Spleen (tissue), 11 donors: ENCODE measurements around the gene SLC22A4. TPM values are rescaled to one million over a fixed set of nuclear protein-coding genes. Genes with fewer than 3 reads are reported as not detected.

Experiments
- DNase-seq: peaks from one replicate; pipeline ENCODE4 v3.0.0-alpha.2; 2020
- H3K27ac ChIP-seq, 8 donors: fragments of 200-600 bp; sonication (generic) in 7 of 8; 1 replicate in 4 of 8; 2 replicates in 4 of 8; pipeline versions ENCODE4 v1.5.0 to v1.8.0; 2016 to 2021; ENCODE audit warnings: inconsistent platforms in 4 of 8, mild to moderate bottlenecking in 4 of 8, moderate library complexity in 1 of 8
- H3K27me3 ChIP-seq, 7 donors: fragments of 200-600 bp; sonication (generic) in 6 of 7; replicated peaks in 1 of 7; 1 replicate in 4 of 7; 2 replicates in 3 of 7; pipeline versions ENCODE4 v1.5.0 to v1.8.0; 2016 to 2021; ENCODE audit warnings: inconsistent platforms in 3 of 7, mild to moderate bottlenecking in 1 of 7
- H3K36me3 ChIP-seq, 6 donors: fragments of 200-600 bp; sonication (generic) in 5 of 6; 1 replicate in 4 of 6; 2 replicates in 2 of 6; pipeline versions ENCODE4 v1.5.0 to v1.8.0; 2016 to 2021; ENCODE audit warnings: inconsistent platforms in 2 of 6
- H3K4me1 ChIP-seq, 6 donors: fragments of 200-600 bp; sonication (generic) in 5 of 6; 1 replicate in 3 of 6; 2 replicates in 3 of 6; pipeline versions ENCODE4 v1.5.0 to v1.8.0; 2016 to 2021; ENCODE audit warnings: inconsistent platforms in 3 of 6
- H3K4me3 ChIP-seq, 8 donors: fragments of 200-600 bp; sonication (generic) in 7 of 8; 1 replicate in 4 of 8; 2 replicates in 4 of 8; pipeline versions ENCODE4 v1.5.0 to v1.8.0; 2016 to 2021; ENCODE audit warnings: inconsistent platforms in 4 of 8, mild to moderate bottlenecking in 4 of 8, moderate library complexity in 2 of 8
- H3K9me3 ChIP-seq, 8 donors: fragments of 200-600 bp; sonication (generic) in 7 of 8; 1 replicate in 4 of 8; 2 replicates in 4 of 8; pipeline versions ENCODE4 v1.5.0 to v1.8.0; 2016 to 2021; ENCODE audit warnings: inconsistent platforms in 4 of 8
- POLR2A ChIP-seq, 3 donors: fragments of 450-650 bp; IDR thresholded peaks; one replicate each; pipeline ENCODE4 v1.5.1; 2017; ENCODE audit warnings: antibody characterized with exemption in 3 of 3, mild to moderate bottlenecking in 1 of 3
- POLR2AphosphoS5 ChIP-seq, 3 donors: sonication (generic); formaldehyde crosslinking; IDR thresholded peaks; one replicate each; pipeline ENCODE4 v1.5.1; 2017; ENCODE audit warnings: antibody characterized with exemption in 3 of 3
- whole genome bisulfite sequencing, 5 donors: extraction: QIAGEN DNeasy Blood & Tissue Kit in 3 of 5; methylation state at CpG; one replicate each; pipeline versions ENCODE4 v1.1.5 to v1.1.7; 2013 to 2018; 5-methylcytosine and 5-hydroxymethylcytosine counted together
- intact Hi-C: fragments of 100-400 bp; cut with DNase I; formaldehyde crosslinking; loops from one replicate; pipeline ENCODE4 v1.15.0; 2023; ENCODE audit warnings: low total_unique reads
- polyA plus RNA-seq, 3 donors: library from polyadenylated mRNA; stranded (reverse); fragments of 200-250 nt; gene quantifications; one replicate each; pipeline ENCODE4 v1.2.1, GENCODE V29; 2013
- total RNA-seq, 7 donors: library from RNA; depleted of rRNA in 3 of 7; stranded (reverse); fragments of >200 nt in 3 of 7; fragmentation: NEBNext Ultra II Directional in 4 of 7; extraction: Animal tissue kit (Norgen Biotek cat#: 25700) in 4 of 7; gene quantifications; one replicate each; pipeline versions ENCODE4 v1.1.0 to v1.2.1, GENCODE V29; 2016 to 2021
- TF ChIP-seq, protein P1 (sequence below), 11 experiments: fragments of 200-600 bp in 7 of 11; fragments of 450-650 bp in 4 of 11; sonication (generic) in 4 of 11; IDR thresholded peaks in 8 of 11; conservative IDR thresholded peaks in 3 of 11; 1 replicate in 7 of 11; 2 replicates in 4 of 11; pipeline versions ENCODE4 v1.4.0 to v1.8.0; 2016 to 2021; ENCODE audit warnings: antibody characterized with exemption in 11 of 11, inconsistent platforms in 4 of 11, mild to moderate bottlenecking in 1 of 11
- donor health status: healthy with polysubstance abuse.
- donor health status: DM: no; HTN: no; CAD: no; lungs with moderate emphysema.
- donor health status: DM: no; HTN: no; CAD: no.
- donor health status: Bipolar disorder and iron deficiency.
- donor health status: healthy.
- donor health status: DM: no; HTN: no; CAD: no.
- donor health status: DM: yes; HTN: yes; CAD: no.

Gene SLC22A4
- total and polyA plus RNA-seq, 10 donors, result 0.47 to 25.1 (median 8.5) TPM

GRCh38 chr5:132310141-132310834 is 16.1 kb downstream of the SLC22A4 start:
- intact Hi-C loops, result no loop called here

GRCh38 chr5:132313366-132313765 is 19.2 kb downstream of the SLC22A4 start:
- WGBS, 5 donors, result 80 to 96% (median 85%) methylated on average over 4 of the region's 4 CpGs
- H3K27ac ChIP-seq, result no peak overlapping the region

More at GRCh38 chr5:132310141-132310834, 16.1 kb downstream of the SLC22A4 start:
- Histone ChIP-seq H3K27me3 (no peaks in the 10 kb centered on the region), H3K36me3 (peaks cover 0 to 35% (median 0%) of the 10 kb centered on the region in 6 donors), H3K27ac (peak overlapping the region in 7 of 8 donors; percentile 0 to 69 (median 51)), H3K4me1 (peaks cover 0 to 24% (median 5%) of the 10 kb centered on the region in 6 donors), H3K4me3 (no peak overlapping the region), H3K9me3 (peaks cover 5 to 8% (median 8%) of the 10 kb centered on the region in 8 donors)
- 62 to 73% (median 71%) methylated on average over 11 of the region's 11 CpGs for WGBS, 5 donors
- DNase-seq, result no peak
- peak in 2 of 3 donors; percentile 60 to 61 for TF ChIP-seq POLR2AphosphoS5 (IDR thresholded peaks at IDR 0.05)
- TF ChIP-seq, protein P1, sequence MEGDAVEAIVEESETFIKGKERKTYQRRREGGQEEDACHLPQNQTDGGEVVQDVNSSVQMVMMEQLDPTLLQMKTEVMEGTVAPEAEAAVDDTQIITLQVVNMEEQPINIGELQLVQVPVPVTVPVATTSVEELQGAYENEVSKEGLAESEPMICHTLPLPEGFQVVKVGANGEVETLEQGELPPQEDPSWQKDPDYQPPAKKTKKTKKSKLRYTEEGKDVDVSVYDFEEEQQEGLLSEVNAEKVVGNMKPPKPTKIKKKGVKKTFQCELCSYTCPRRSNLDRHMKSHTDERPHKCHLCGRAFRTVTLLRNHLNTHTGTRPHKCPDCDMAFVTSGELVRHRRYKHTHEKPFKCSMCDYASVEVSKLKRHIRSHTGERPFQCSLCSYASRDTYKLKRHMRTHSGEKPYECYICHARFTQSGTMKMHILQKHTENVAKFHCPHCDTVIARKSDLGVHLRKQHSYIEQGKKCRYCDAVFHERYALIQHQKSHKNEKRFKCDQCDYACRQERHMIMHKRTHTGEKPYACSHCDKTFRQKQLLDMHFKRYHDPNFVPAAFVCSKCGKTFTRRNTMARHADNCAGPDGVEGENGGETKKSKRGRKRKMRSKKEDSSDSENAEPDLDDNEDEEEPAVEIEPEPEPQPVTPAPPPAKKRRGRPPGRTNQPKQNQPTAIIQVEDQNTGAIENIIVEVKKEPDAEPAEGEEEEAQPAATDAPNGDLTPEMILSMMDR (IDR thresholded peaks at IDR 0.05 in 8 of 11, conservative IDR thresholded peaks at IDR 0.05 in 3 of 11), result no peak

DNA sequence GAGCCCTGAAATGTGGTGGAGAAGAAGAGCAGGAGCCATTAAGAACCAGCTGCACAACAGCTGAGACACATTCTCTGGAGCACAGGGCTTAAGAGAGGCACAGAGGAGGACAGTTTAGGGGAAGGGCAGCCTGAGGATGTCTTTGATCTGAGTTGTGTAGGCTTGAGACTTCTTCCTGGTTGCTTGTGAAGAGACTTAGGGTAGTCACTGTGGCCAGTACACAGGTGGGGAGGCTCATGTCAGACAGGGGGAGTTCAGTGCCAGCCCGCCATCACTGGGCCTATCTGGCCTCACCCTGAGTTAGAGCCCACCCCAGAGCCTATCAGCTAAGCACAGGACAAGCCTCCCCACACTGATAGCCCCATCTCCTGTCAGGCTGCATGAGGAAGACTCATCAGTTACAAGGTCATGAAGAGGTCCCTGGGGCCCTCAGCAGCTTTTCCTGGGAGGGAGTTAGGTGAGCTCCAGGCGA is 19.8 kb downstream of the SLC22A4 start:
- TF ChIP-seq, protein P1 (IDR thresholded peaks at IDR 0.05 in 8 of 11, conservative IDR thresholded peaks at IDR 0.05 in 3 of 11), result no peak
- no peak for TF ChIP-seq POLR2AphosphoS5 (IDR thresholded peaks at IDR 0.05)
- DNase-seq, result no peak
- Histone ChIP-seq H3K4me3 (no peak overlapping the region), H3K27ac (no peak overlapping the region), H3K4me1 (peaks cover 0 to 34% (median 5%) of the 10 kb centered on the region in 6 donors), H3K36me3 (peaks cover 0 to 66% (median 0%) of the 10 kb centered on the region in 6 donors), H3K9me3 (no peaks in the 10 kb centered on the region), H3K27me3 (no peaks in the 10 kb centered on the region)
- WGBS, 5 donors, result 90 to 96% (median 94%) methylated on average over 2 of the region's 2 CpGs
- intact Hi-C loops, result no loop called here

More at GRCh38 chr5:132313366-132313765, 19.2 kb downstream of the SLC22A4 start:
- H3K9me3 ChIP-seq, result no peaks in the 10 kb centered on the region
- peaks cover 0 to 61% (median 0%) of the 10 kb centered on the region in 6 donors for H3K36me3 ChIP-seq
- no peaks in the 10 kb centered on the region for H3K27me3 ChIP-seq
- H3K4me3 ChIP-seq, result no peak overlapping the region
- TF ChIP-seq POLR2AphosphoS5 (IDR thresholded peaks at IDR 0.05), result no peak
- TF ChIP-seq, protein P1 (IDR thresholded peaks at IDR 0.05 in 8 of 11, conservative IDR thresholded peaks at IDR 0.05 in 3 of 11), result peak in 1 of 11 experiments; percentile 4
- peaks cover 0 to 34% (median 5%) of the 10 kb centered on the region in 6 donors for H3K4me1 ChIP-seq
- DNase-seq, result no peak
- intact Hi-C loops, result no loop called here

- Histone ChIP-seq H3K9me3 (no peaks in the 10 kb centered on the region), H3K27me3 (no peaks in the 10 kb centered on the region), H3K36me3 (peaks cover 0 to 75% (median 0%) of the 10 kb centered on the region in 6 donors), H3K4me3 (no peak overlapping the region), H3K27ac (peak overlapping the region in 2 of 8 donors; percentile 5 to 8), H3K4me1 (peaks cover 0 to 22% (median 4%) of the 10 kb centered on the region in 6 donors)
- no peak for DNase-seq
- WGBS, 5 donors, result 76 to 88% (median 84%) methylated on average over 4 to 5 of the region's 5 CpGs
- TF ChIP-seq POLR2AphosphoS5 (IDR thresholded peaks at IDR 0.05) (no peak), POLR2A (IDR thresholded peaks at IDR 0.05) (no peak)
- TF ChIP-seq, protein P1 (IDR thresholded peaks at IDR 0.05 in 8 of 11, conservative IDR thresholded peaks at IDR 0.05 in 3 of 11), result no peak
- intact Hi-C loops, result no loop called here
Measured at GRCh38 chr5:132315529-132316067, 21.4 kb downstream of the SLC22A4 start.
